Measurements from ENCODE around the gene CARD19. TPM values are rescaled to one million over a fixed set of nuclear protein-coding genes. Genes with fewer than 3 reads are reported as not detected.

Gene CARD19
- total RNA-seq, 1 experiment from 2014 or later, result 11.4 TPM

- H3K4me3 ChIP-seq (ENCODE audit: low read depth, low read length), result no peak overlapping the region
- Mint-ChIP-seq H3K27ac (ENCODE audit: unreplicated experiment) (no peak overlapping the region), H3K4me3 (ENCODE audit: unreplicated experiment) (no peak overlapping the region), H3K36me3 (ENCODE audit: insufficient read depth, unreplicated experiment) (no peaks in the 10 kb centered on the region), H3K9me3 (ENCODE audit: unreplicated experiment) (no peaks in the 10 kb centered on the region), H3K27me3 (ENCODE audit: insufficient read depth, unreplicated experiment) (no peaks in the 10 kb centered on the region), H3K4me1 (ENCODE audit: low read depth, unreplicated experiment) (no peaks in the 10 kb centered on the region)
- no peaks in the 10 kb centered on the region for H3K27me3 ChIP-seq (replicated peaks; ENCODE audit: control insufficient read depth, insufficient read depth, low read length)
- POLR2A ChIA-PET, result no interaction called here
- H3K36me3 ChIP-seq (ENCODE audit: control insufficient read depth, insufficient read depth, low read length), result no peaks in the 10 kb centered on the region
- no peaks in the 10 kb centered on the region for H3K9me3 ChIP-seq
- intact Hi-C loops (cut with micrococcal nuclease; ENCODE audit: unreplicated experiment), result no loop called here
- CTCF ChIA-PET, result interaction anchor here (0.6 kb wide), 1 partner anchor 801 kb away, joined by 5 read pairs; no protein-coding TSS in a partner anchor
- no peaks in the 10 kb centered on the region for H3K4me1 ChIP-seq
- DNase-seq, result no peak
- no peak for TF ChIP-seq CTCF (IDR thresholded peaks at IDR 0.05; ENCODE audit: insufficient read depth in 1 of 2, low read depth in 1 of 2, low read length in 1 of 2, severe bottlenecking in 1 of 2, unreplicated experiment in 1 of 2)
- BruUV-seq (replicated peaks), result no TSS peak
Observed at GRCh38 chr9:93149361-93149760, 53.3 kb downstream of the CARD19 start.

GRCh38 chr9:93151097-93151784 lies 55.2 kb downstream of the CARD19 start:
- no peaks in the 10 kb centered on the region for H3K36me3 ChIP-seq (ENCODE audit: control insufficient read depth, insufficient read depth, low read length)
- ChIA-PET CTCF (no interaction called here), POLR2A (no interaction called here)
- H3K27me3 ChIP-seq (replicated peaks; ENCODE audit: control insufficient read depth, insufficient read depth, low read length), result no peaks in the 10 kb centered on the region
- no peak overlapping the region for H3K4me3 ChIP-seq (ENCODE audit: low read depth, low read length)
- no peak for DNase-seq
- no peaks in the 10 kb centered on the region for H3K27me3 Mint-ChIP-seq (ENCODE audit: insufficient read depth, unreplicated experiment)
- no peaks in the 10 kb centered on the region for H3K4me1 Mint-ChIP-seq (ENCODE audit: low read depth, unreplicated experiment)
- no peaks in the 10 kb centered on the region for H3K36me3 Mint-ChIP-seq (ENCODE audit: insufficient read depth, unreplicated experiment)
- TF ChIP-seq CTCF (IDR thresholded peaks at IDR 0.05; ENCODE audit: insufficient read depth in 1 of 2, low read depth in 1 of 2, low read length in 1 of 2, severe bottlenecking in 1 of 2, unreplicated experiment in 1 of 2), result no peak
- no peak overlapping the region for H3K4me3 Mint-ChIP-seq (ENCODE audit: unreplicated experiment)
- intact Hi-C loops (cut with micrococcal nuclease; ENCODE audit: unreplicated experiment), result no loop called here
- no peaks in the 10 kb centered on the region for H3K4me1 ChIP-seq
- no TSS peak for BruUV-seq (replicated peaks)
- no peaks in the 10 kb centered on the region for H3K9me3 ChIP-seq
- H3K9me3 Mint-ChIP-seq (ENCODE audit: unreplicated experiment), result no peaks in the 10 kb centered on the region
- H3K27ac Mint-ChIP-seq (ENCODE audit: unreplicated experiment), result no peak overlapping the region

GRCh38 chr9:93154293-93154903 lies 58.4 kb downstream of the CARD19 start:
- no peak overlapping the region for H3K27ac Mint-ChIP-seq (ENCODE audit: unreplicated experiment)
- BruUV-seq (replicated peaks), result no TSS peak
- POLR2A ChIA-PET, result no interaction called here
- CTCF ChIA-PET, result interaction anchor here (0.6 to 1.3 kb wide), 6 partner anchors 10 to 609 kb away, joined by 3 to 12 read pairs (median 4); partner anchors contain the start of gene NINJ1
- Histone ChIP-seq H3K36me3 (ENCODE audit: control insufficient read depth, insufficient read depth, low read length) (no peaks in the 10 kb centered on the region), H3K4me3 (ENCODE audit: low read depth, low read length) (no peak overlapping the region), H3K27me3 (replicated peaks; ENCODE audit: control insufficient read depth, insufficient read depth, low read length) (no peaks in the 10 kb centered on the region), H3K9me3 (no peaks in the 10 kb centered on the region), H3K4me1 (no peaks in the 10 kb centered on the region)
- TF ChIP-seq CTCF (IDR thresholded peaks at IDR 0.05; ENCODE audit: insufficient read depth in 1 of 2, low read depth in 1 of 2, low read length in 1 of 2, severe bottlenecking in 1 of 2, unreplicated experiment in 1 of 2), result peak; percentile 21 to 47
- H3K36me3 Mint-ChIP-seq (ENCODE audit: insufficient read depth, unreplicated experiment), result no peaks in the 10 kb centered on the region
- intact Hi-C loops (cut with micrococcal nuclease; ENCODE audit: unreplicated experiment), result no loop called here
- no peaks in the 10 kb centered on the region for H3K9me3 Mint-ChIP-seq (ENCODE audit: unreplicated experiment)
- no peaks in the 10 kb centered on the region for H3K27me3 Mint-ChIP-seq (ENCODE audit: insufficient read depth, unreplicated experiment)
- DNase-seq, result peak; percentile 49 to 60
- H3K4me1 Mint-ChIP-seq (ENCODE audit: low read depth, unreplicated experiment), result no peaks in the 10 kb centered on the region
- H3K4me3 Mint-ChIP-seq (ENCODE audit: unreplicated experiment), result no peak overlapping the region
